ENCODE data around the gene NFE2L2. TPM values are rescaled to one million over a fixed set of nuclear protein-coding genes. Genes with fewer than 3 reads are reported as not detected.

NFE2L2 gene
- total RNA-seq, 1 experiment from 2014 or later, result 80.0 TPM

GRCh38 chr2:177242121-177242987 is 22.2 kb downstream of the NFE2L2 start:
- no peak for TF ChIP-seq EZH2 (IDR thresholded peaks at IDR 0.05; ENCODE audit: borderline replicate concordance, low read depth, low read length, poor library complexity, severe bottlenecking)
- TF ChIP-seq, protein P1, sequence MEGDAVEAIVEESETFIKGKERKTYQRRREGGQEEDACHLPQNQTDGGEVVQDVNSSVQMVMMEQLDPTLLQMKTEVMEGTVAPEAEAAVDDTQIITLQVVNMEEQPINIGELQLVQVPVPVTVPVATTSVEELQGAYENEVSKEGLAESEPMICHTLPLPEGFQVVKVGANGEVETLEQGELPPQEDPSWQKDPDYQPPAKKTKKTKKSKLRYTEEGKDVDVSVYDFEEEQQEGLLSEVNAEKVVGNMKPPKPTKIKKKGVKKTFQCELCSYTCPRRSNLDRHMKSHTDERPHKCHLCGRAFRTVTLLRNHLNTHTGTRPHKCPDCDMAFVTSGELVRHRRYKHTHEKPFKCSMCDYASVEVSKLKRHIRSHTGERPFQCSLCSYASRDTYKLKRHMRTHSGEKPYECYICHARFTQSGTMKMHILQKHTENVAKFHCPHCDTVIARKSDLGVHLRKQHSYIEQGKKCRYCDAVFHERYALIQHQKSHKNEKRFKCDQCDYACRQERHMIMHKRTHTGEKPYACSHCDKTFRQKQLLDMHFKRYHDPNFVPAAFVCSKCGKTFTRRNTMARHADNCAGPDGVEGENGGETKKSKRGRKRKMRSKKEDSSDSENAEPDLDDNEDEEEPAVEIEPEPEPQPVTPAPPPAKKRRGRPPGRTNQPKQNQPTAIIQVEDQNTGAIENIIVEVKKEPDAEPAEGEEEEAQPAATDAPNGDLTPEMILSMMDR (conservative IDR thresholded peaks at IDR 0.05; ENCODE audit: low read depth, low read length), result no peak
- Histone ChIP-seq H3K27ac (ENCODE audit: low read depth, low read length, poor library complexity, severe bottlenecking) (peak overlapping the region; percentile 93), H3K27me3 (replicated peaks; ENCODE audit: insufficient read depth, low read depth, low read length, poor library complexity) (no peaks in the 10 kb centered on the region), H3K9me3 (ENCODE audit: low read depth, low read length, poor library complexity, severe bottlenecking) (no peaks in the 10 kb centered on the region), H3K4me1 (ENCODE audit: insufficient read depth, low read length, poor library complexity, severe bottlenecking) (peaks cover 72% of the 10 kb centered on the region), H3K36me3 (ENCODE audit: insufficient read depth, low read length, poor library complexity, severe bottlenecking) (no peaks in the 10 kb centered on the region), H3K4me3 (ENCODE audit: low read depth, low read length, poor library complexity, severe bottlenecking) (peak overlapping the region; percentile 25)
- ChIA-PET POLR2A (ENCODE audit: low non-redundant PET) (no interaction called here), CTCF (no interaction called here)
- peak; percentile 87 for DNase-seq (ENCODE audit: low spot score)
- intact Hi-C loops (cut with micrococcal nuclease; ENCODE audit: unreplicated experiment), result loop anchor here (1.0 kb wide), 1 partner anchor 22 kb away; the partner anchor contains the start of gene NFE2L2
- TSS peak; percentile 54 for BruUV-seq (replicated peaks)

- Histone ChIP-seq H3K4me3 (ENCODE audit: low read depth, low read length, poor library complexity, severe bottlenecking) (peak overlapping the region; percentile 25), H3K27me3 (replicated peaks; ENCODE audit: insufficient read depth, low read depth, low read length, poor library complexity) (no peaks in the 10 kb centered on the region), H3K4me1 (ENCODE audit: insufficient read depth, low read length, poor library complexity, severe bottlenecking) (peaks cover 70% of the 10 kb centered on the region), H3K9me3 (ENCODE audit: low read depth, low read length, poor library complexity, severe bottlenecking) (no peaks in the 10 kb centered on the region), H3K27ac (ENCODE audit: low read depth, low read length, poor library complexity, severe bottlenecking) (peak overlapping the region; percentile 93), H3K36me3 (ENCODE audit: insufficient read depth, low read length, poor library complexity, severe bottlenecking) (peaks cover 4% of the 10 kb centered on the region)
- DNase-seq (ENCODE audit: low spot score), result no peak
- no peak for TF ChIP-seq EZH2 (IDR thresholded peaks at IDR 0.05; ENCODE audit: borderline replicate concordance, low read depth, low read length, poor library complexity, severe bottlenecking)
- TF ChIP-seq, protein P1 (conservative IDR thresholded peaks at IDR 0.05; ENCODE audit: low read depth, low read length), result no peak
- intact Hi-C loops (cut with micrococcal nuclease; ENCODE audit: unreplicated experiment), result loop anchor here (1.0 kb wide), 1 partner anchor 23 kb away; the partner anchor contains the start of gene NFE2L2
- POLR2A ChIA-PET (ENCODE audit: low non-redundant PET), result no interaction called here
- CTCF ChIA-PET, result no interaction called here
- no TSS peak for BruUV-seq (replicated peaks)
These were observed 22.8 kb downstream of the NFE2L2 start for GRCh38 chr2:177241711-177242120.

GRCh38 chr2:177239932-177240630 is 24.4 kb downstream of the NFE2L2 start:
- Histone ChIP-seq H3K36me3 (ENCODE audit: insufficient read depth, low read length, poor library complexity, severe bottlenecking) (peaks cover 4% of the 10 kb centered on the region), H3K4me3 (ENCODE audit: low read depth, low read length, poor library complexity, severe bottlenecking) (peak overlapping the region; percentile 6), H3K27ac (ENCODE audit: low read depth, low read length, poor library complexity, severe bottlenecking) (peak overlapping the region; percentile 93), H3K4me1 (ENCODE audit: insufficient read depth, low read length, poor library complexity, severe bottlenecking) (peaks cover 54% of the 10 kb centered on the region), H3K27me3 (replicated peaks; ENCODE audit: insufficient read depth, low read depth, low read length, poor library complexity) (no peaks in the 10 kb centered on the region), H3K9me3 (ENCODE audit: low read depth, low read length, poor library complexity, severe bottlenecking) (no peaks in the 10 kb centered on the region)
- ChIA-PET CTCF (interaction anchor here (0.6 kb wide), 1 partner anchor 9 kb away, joined by 3 read pairs; no protein-coding TSS in a partner anchor), POLR2A (ENCODE audit: low non-redundant PET) (interaction anchor here (0.5 to 0.6 kb wide), 2 partner anchors 9 to 30 kb away, joined by 3 to 8 read pairs; no protein-coding TSS in a partner anchor)
- no TSS peak for BruUV-seq (replicated peaks)
- peak; percentile 62 for DNase-seq (ENCODE audit: low spot score)
- no peak for TF ChIP-seq EZH2 (IDR thresholded peaks at IDR 0.05; ENCODE audit: borderline replicate concordance, low read depth, low read length, poor library complexity, severe bottlenecking)
- TF ChIP-seq, protein P1 (conservative IDR thresholded peaks at IDR 0.05; ENCODE audit: low read depth, low read length), result no peak
- intact Hi-C loops (cut with micrococcal nuclease; ENCODE audit: unreplicated experiment), result no loop called here

All from A673 (cell line).